CD14-positive monocyte (primary cell): Measurements from ENCODE around the gene DHRS3. TPM values are rescaled to one million over a fixed set of nuclear protein-coding genes. Genes with fewer than 3 reads are reported as not detected.

Experiments used
- DNase-seq, 3 donors: peaks; one replicate each; pipeline ENCODE4 v3.0.0-alpha.2; 2011 to 2022
- H2AFZ ChIP-seq: 2 replicates; pipeline ENCODE4 v1.6.0; 2012; ENCODE audit warnings: mild to moderate bottlenecking, low read depth, low read length, inconsistent platforms; ENCODE audit not compliant: insufficient read depth, poor library complexity, severe bottlenecking
- H3K27ac ChIP-seq, 2 donors: 1 replicate in 1 of 2; 2 replicates in 1 of 2; pipeline ENCODE4 v1.5.1; 2012 to 2013; ENCODE audit warnings: low read length in 2 of 2, control low read depth in 1 of 2, inconsistent platforms in 1 of 2, low read depth in 1 of 2, mild to moderate bottlenecking in 1 of 2
- H3K27me3 ChIP-seq, 2 donors: one replicate each; pipeline versions ENCODE4 v1.6.0 to v1.6.1; 2011 to 2013; ENCODE audit warnings: low read length in 2 of 2; ENCODE audit not compliant: control insufficient read depth in 2 of 2, insufficient read depth in 2 of 2
- H3K36me3 ChIP-seq, 2 donors: replicated peaks in 1 of 2; 1 replicate in 1 of 2; 2 replicates in 1 of 2; pipeline versions ENCODE4 v1.5.1 to v1.6.1; 2012 to 2013; ENCODE audit warnings: low read length in 2 of 2, control low read depth in 1 of 2, inconsistent platforms in 1 of 2, mild to moderate bottlenecking in 1 of 2; ENCODE audit not compliant: insufficient read depth in 2 of 2, control insufficient read depth in 1 of 2
- H3K4me1 ChIP-seq, 2 donors: 1 replicate in 1 of 2; 2 replicates in 1 of 2; pipeline versions ENCODE4 v1.5.1 to v1.6.1; 2012 to 2013; ENCODE audit warnings: low read length in 2 of 2, control low read depth in 1 of 2, inconsistent platforms in 1 of 2, mild to moderate bottlenecking in 1 of 2, moderate library complexity in 1 of 2; ENCODE audit not compliant: insufficient read depth in 2 of 2, control insufficient read depth in 1 of 2
- H3K4me2 ChIP-seq: replicated peaks from 2 replicates; pipeline ENCODE3; 2012; ENCODE audit warnings: low read length, moderate library complexity, mild to moderate bottlenecking; ENCODE audit not compliant: poor library complexity, severe bottlenecking; ENCODE audit errors: extremely low read depth
- H3K4me3 ChIP-seq, 3 experiments: fragments of 200-600 bp in 1 of 3; sonication (generic) in 1 of 3; replicated peaks in 1 of 3; 1 replicate in 2 of 3; 2 replicates in 1 of 3; pipeline ENCODE4 v1.5.1; 2011 to 2013; ENCODE audit warnings: low read length in 3 of 3, mild to moderate bottlenecking in 3 of 3, control low read depth in 2 of 3, low read depth in 2 of 3, inconsistent platforms in 1 of 3, moderate library complexity in 1 of 3
- H3K79me2 ChIP-seq: 2 replicates; pipeline ENCODE4 v1.6.0; 2012; ENCODE audit warnings: mild to moderate bottlenecking, control low read depth, inconsistent platforms, low read length, moderate library complexity; ENCODE audit not compliant: insufficient read depth
- H3K9ac ChIP-seq: 2 replicates; pipeline ENCODE4 v1.6.0; 2017; ENCODE audit warnings: low read length, mild to moderate bottlenecking; ENCODE audit not compliant: insufficient read depth, poor library complexity, severe bottlenecking
- H3K9me3 ChIP-seq, 2 donors: replicated peaks in 1 of 2; 1 replicate in 1 of 2; 2 replicates in 1 of 2; pipeline versions ENCODE4 v1.5.1 to v1.6.1; 2012 to 2013; ENCODE audit warnings: low read length in 2 of 2, control low read depth in 1 of 2; ENCODE audit not compliant: control insufficient read depth in 1 of 2, insufficient read depth in 1 of 2
- H4K20me1 ChIP-seq: 2 replicates; pipeline ENCODE4 v1.6.0; 2012; ENCODE audit warnings: mild to moderate bottlenecking, low read length, control low read depth, moderate library complexity; ENCODE audit not compliant: insufficient read depth
- H3K27ac Mint-ChIP-seq, 7 donors: one replicate each; pipeline ENCODE4 v1.8.0; 2020; ENCODE audit warnings: mild to moderate bottlenecking in 7 of 7, mixed read lengths in 7 of 7, moderate library complexity in 6 of 7, inconsistent platforms in 2 of 7
- H3K27me3 Mint-ChIP-seq, 3 donors: one replicate each; pipeline ENCODE4 v1.8.0; 2021 to 2022; ENCODE audit warnings: low read depth in 3 of 3, mild to moderate bottlenecking in 3 of 3, mixed read lengths in 3 of 3, moderate library complexity in 3 of 3, inconsistent platforms in 1 of 3
- H3K36me3 Mint-ChIP-seq, 2 donors: one replicate each; pipeline ENCODE4 v1.8.0; 2020; ENCODE audit warnings: mixed read lengths in 2 of 2, inconsistent platforms in 1 of 2, mild to moderate bottlenecking in 1 of 2
- H3K4me1 Mint-ChIP-seq: one replicate; pipeline ENCODE4 v1.8.0; 2020; ENCODE audit warnings: mild to moderate bottlenecking, mixed read lengths
- H3K4me3 Mint-ChIP-seq, 2 donors: one replicate each; pipeline ENCODE4 v1.8.0; 2020; ENCODE audit warnings: mild to moderate bottlenecking in 2 of 2, mixed read lengths in 2 of 2, moderate library complexity in 1 of 2
- H3K9me3 Mint-ChIP-seq, 7 donors: one replicate each; pipeline ENCODE4 v1.8.0; 2020 to 2022; ENCODE audit warnings: mixed read lengths in 7 of 7, mild to moderate bottlenecking in 6 of 7, moderate library complexity in 6 of 7, inconsistent platforms in 2 of 7
- WGBS: methylation state at CpG from one replicate; pipeline ENCODE4 v1.1.5; 2013; ENCODE audit warnings: missing lambda C conversion rate; ENCODE audit not compliant: insufficient coverage; 5-methylcytosine and 5-hydroxymethylcytosine counted together
- intact Hi-C, 2 donors: fragments of 100-400 bp; cut with micrococcal nuclease; formaldehyde crosslinking; loops; one replicate each; pipeline versions ENCODE4 v1.15.0 to v1.15.1; 2023
- polyA plus RNA-seq, 3 donors: library from polyadenylated mRNA; depleted of rRNA in 1 of 3; unstranded in 2 of 3; stranded (reverse) in 1 of 3; fragments of 300-500 nt in 2 of 3; fragments of >200 nt in 1 of 3; fragmentation: Illumina TruSeq in 2 of 3; gene quantifications; 1 replicate in 2 of 3; 2 replicates in 1 of 3; pipeline ENCODE4 v1.2.3, GENCODE V29; 2012 to 2021
- TF ChIP-seq, protein P1 (sequence below): fragments of 200-600 bp; IDR thresholded peaks from one replicate; pipeline ENCODE4 v1.8.0; 2022; ENCODE audit warnings: antibody characterized with exemption, mild to moderate bottlenecking

DHRS3 gene
- polyA plus RNA-seq, 3 donors = 0.23 to 0.59 (median 0.29) TPM

DNA sequence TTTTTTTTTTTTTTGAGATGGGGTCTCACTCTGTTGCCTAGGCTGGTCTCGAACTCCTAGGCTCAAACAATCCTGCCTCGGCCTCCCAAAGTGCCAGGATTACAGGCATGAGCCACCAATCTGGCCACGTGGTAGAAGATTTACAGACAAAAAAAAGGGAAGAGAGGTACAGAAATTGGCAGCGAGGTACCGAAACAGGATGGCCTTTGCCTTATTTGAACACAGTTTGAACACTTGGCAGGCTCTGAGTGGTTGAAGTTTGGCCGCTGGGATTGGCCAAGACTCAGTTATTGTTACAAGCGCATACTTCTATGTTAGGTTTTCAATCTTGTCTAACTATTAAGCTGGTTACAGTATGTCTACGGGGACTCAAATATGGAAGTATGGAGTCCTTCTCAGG lies 19.7 kb upstream of the DHRS3 start:
- no peak overlapping the region for H3K4me3 Mint-ChIP-seq
- H3K27me3 ChIP-seq = no peaks in the 10 kb centered on the region
- intact Hi-C loops = no loop called here
- no peak overlapping the region for H3K4me2 ChIP-seq
- no peak overlapping the region for H3K27ac Mint-ChIP-seq
- peaks cover 16% of the 10 kb centered on the region in 2 donors for H3K4me1 ChIP-seq
- H3K9me3 ChIP-seq = peaks cover 41 to 45% of the 10 kb centered on the region in 2 donors
- H3K36me3 Mint-ChIP-seq = no peaks in the 10 kb centered on the region
- H4K20me1 ChIP-seq = no peaks in the 10 kb centered on the region
- H3K36me3 ChIP-seq = no peaks in the 10 kb centered on the region
- H2AFZ ChIP-seq = no peak overlapping the region
- 90% methylated on average over 7 of the region's 8 CpGs for whole genome bisulfite sequencing
- no peak for DNase-seq
- peaks cover 25 to 71% (median 49%) of the 10 kb centered on the region in 7 donors for H3K9me3 Mint-ChIP-seq
- no peak overlapping the region for H3K9ac ChIP-seq
- H3K27me3 Mint-ChIP-seq = peaks cover 0 to 2% (median 2%) of the 10 kb centered on the region in 3 donors
- no peak overlapping the region for H3K27ac ChIP-seq
- H3K4me1 Mint-ChIP-seq = peaks cover 14% of the 10 kb centered on the region
- no peak overlapping the region for H3K4me3 ChIP-seq
- H3K79me2 ChIP-seq = no peaks in the 10 kb centered on the region
- TF ChIP-seq, protein P1, sequence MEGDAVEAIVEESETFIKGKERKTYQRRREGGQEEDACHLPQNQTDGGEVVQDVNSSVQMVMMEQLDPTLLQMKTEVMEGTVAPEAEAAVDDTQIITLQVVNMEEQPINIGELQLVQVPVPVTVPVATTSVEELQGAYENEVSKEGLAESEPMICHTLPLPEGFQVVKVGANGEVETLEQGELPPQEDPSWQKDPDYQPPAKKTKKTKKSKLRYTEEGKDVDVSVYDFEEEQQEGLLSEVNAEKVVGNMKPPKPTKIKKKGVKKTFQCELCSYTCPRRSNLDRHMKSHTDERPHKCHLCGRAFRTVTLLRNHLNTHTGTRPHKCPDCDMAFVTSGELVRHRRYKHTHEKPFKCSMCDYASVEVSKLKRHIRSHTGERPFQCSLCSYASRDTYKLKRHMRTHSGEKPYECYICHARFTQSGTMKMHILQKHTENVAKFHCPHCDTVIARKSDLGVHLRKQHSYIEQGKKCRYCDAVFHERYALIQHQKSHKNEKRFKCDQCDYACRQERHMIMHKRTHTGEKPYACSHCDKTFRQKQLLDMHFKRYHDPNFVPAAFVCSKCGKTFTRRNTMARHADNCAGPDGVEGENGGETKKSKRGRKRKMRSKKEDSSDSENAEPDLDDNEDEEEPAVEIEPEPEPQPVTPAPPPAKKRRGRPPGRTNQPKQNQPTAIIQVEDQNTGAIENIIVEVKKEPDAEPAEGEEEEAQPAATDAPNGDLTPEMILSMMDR = no peak

DNA sequence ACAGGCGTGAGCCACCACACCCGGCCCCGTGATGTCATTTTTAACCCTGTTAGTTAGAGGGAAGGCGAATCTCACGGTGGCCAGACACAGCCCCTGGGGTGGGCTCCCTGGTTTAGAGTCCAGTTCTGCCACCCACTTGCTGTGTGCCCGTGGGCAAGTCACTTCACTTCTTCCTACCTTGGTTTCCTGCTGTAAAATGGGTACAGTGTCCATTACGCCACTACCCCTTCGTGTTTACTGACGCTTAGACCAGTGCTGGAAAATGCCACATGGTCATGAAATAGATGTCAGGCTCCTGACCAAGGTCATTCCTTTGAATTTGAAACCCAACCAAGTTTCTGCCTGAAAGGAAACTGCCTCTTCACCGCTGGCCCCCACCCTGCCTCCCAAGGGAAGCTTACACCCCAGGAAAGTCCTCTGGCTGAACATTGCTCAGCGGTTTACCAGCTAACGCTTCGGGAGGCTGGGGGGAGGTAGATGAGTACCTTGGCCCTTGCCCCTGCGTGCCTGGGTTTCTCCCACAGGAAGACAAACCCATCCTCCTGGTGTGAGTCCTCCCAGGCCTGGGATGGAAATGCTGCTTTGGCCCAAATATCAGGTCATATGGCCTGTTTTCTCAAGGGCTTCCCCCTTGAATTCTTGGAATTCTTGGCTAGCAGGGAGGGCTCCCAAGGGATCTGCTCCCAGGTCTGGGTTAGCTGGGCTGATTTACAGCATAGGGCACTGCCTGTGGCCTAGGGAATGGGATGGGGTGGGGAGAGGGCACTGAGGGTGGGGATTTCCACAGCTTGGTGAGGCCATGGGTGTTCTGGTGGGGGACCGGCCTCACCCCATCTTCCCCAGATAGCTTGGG lies 18.3 kb upstream of the DHRS3 start:
- 95% methylated on average over 6 of the region's 15 CpGs for WGBS
- Mint-ChIP-seq H3K9me3 (peaks cover 20 to 57% (median 37%) of the 10 kb centered on the region in 7 donors), H3K27me3 (peaks cover 0 to 2% (median 0%) of the 10 kb centered on the region in 3 donors), H3K4me3 (no peak overlapping the region), H3K27ac (peak overlapping the region in 1 of 7 donors; percentile 50), H3K36me3 (no peaks in the 10 kb centered on the region), H3K4me1 (peaks cover 28% of the 10 kb centered on the region)
- Histone ChIP-seq H3K4me3 (no peak overlapping the region), H3K79me2 (no peaks in the 10 kb centered on the region), H4K20me1 (no peaks in the 10 kb centered on the region), H3K4me2 (no peak overlapping the region), H2AFZ (no peak overlapping the region), H3K4me1 (peaks cover 30% of the 10 kb centered on the region in 2 donors), H3K27ac (no peak overlapping the region), H3K36me3 (no peaks in the 10 kb centered on the region), H3K9me3 (peaks cover 33 to 37% of the 10 kb centered on the region in 2 donors), H3K9ac (no peak overlapping the region), H3K27me3 (no peaks in the 10 kb centered on the region)
- TF ChIP-seq, protein P1 = no peak
- intact Hi-C loops = no loop called here
- DNase-seq = no peak
